Measurements from ENCODE around the gene KDM7A.
"Not testable (repeated sequence)": the region's sequence is repeated elsewhere in the genome, so short reads cannot be mapped to it uniquely, and the experiment has no call there.

The KDM7A gene, protein sequence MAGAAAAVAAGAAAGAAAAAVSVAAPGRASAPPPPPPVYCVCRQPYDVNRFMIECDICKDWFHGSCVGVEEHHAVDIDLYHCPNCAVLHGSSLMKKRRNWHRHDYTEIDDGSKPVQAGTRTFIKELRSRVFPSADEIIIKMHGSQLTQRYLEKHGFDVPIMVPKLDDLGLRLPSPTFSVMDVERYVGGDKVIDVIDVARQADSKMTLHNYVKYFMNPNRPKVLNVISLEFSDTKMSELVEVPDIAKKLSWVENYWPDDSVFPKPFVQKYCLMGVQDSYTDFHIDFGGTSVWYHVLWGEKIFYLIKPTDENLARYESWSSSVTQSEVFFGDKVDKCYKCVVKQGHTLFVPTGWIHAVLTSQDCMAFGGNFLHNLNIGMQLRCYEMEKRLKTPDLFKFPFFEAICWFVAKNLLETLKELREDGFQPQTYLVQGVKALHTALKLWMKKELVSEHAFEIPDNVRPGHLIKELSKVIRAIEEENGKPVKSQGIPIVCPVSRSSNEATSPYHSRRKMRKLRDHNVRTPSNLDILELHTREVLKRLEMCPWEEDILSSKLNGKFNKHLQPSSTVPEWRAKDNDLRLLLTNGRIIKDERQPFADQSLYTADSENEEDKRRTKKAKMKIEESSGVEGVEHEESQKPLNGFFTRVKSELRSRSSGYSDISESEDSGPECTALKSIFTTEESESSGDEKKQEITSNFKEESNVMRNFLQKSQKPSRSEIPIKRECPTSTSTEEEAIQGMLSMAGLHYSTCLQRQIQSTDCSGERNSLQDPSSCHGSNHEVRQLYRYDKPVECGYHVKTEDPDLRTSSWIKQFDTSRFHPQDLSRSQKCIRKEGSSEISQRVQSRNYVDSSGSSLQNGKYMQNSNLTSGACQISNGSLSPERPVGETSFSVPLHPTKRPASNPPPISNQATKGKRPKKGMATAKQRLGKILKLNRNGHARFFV

DNA sequence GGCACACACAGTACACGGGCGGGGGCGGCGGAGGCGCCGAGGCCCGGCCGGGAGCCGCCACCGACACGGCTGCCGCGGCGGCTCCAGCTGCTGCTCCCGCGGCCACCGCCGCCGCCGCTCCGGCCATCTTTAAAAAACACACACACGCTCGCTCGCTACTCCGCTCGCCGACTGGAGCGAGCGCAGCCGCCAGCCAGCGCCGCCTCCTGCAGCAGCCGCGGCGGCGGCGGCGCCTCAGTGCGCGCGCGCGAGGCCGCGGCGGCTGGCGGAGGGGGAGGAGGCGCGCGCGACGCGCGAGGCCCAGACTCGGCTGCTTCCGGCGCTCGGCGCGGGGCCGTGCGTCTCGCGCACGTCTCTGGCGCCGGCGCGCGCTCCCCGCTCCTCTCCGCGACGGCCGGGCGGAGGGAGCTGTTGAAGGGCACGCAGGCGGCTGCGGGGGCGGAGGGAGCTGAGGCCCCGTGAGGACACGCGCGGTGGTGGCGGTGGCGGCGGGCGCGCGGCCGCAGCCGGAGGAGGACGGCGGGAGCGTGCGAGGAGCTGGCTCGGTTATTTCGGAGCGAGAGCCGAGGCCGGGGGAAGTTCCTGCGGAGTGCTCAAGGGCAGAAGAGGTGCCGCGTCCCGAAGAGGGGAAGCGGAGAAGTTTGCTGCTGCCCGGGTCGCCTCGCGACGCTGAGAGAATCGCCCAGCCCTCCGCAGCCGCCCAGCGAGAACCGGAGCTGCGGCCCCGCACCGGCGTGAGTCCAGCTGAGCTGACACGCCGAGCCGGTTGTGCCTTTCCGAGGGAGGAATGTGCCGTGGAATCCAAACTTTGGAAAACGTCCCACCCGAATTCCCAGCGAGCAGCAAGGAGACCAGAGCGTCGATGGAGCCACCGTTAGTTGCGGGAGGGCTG is at the start of gene KDM7A:
KDM7A (minus strand) TSS at position 173 of the 892 bp plus-strand sequence; CDS start at position 127, 46 bp downstream.
- DNase-seq, result peak; percentile 91

DNA sequence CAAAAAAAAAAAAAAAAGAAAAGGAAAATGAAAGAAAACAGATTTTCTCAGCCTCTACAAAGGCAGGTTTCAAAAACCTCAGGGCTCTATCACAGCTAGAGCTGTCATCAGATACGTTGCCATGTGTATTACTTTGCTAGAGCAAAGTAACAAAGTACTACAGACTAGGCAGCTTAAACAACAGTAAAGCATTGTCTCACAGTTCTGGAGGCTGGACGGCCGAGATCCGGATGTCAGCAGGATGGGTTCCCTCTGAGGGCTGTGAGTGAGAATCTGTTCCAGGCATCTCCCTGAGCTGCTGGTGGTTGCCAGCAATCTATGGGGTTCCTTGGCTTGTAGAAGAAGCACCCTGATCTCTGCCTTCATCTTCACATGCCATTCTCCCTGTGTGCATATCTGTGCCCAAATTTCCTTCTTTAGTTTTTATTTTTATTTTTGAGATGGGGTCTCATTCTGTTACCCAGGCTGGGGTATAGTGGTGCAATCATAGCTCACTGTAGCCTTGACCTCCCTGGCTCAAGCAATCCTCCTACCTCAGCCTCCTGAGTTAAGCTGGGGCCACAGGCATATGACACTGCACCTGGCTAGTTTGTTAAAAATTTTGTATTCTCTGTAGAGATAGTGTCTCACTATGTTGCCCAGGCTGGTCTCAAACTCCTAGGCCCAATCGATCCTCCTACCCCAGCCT is 48.9 kb upstream of the KDM7A start:
- DNase-seq, result peak; percentile 26

DNA sequence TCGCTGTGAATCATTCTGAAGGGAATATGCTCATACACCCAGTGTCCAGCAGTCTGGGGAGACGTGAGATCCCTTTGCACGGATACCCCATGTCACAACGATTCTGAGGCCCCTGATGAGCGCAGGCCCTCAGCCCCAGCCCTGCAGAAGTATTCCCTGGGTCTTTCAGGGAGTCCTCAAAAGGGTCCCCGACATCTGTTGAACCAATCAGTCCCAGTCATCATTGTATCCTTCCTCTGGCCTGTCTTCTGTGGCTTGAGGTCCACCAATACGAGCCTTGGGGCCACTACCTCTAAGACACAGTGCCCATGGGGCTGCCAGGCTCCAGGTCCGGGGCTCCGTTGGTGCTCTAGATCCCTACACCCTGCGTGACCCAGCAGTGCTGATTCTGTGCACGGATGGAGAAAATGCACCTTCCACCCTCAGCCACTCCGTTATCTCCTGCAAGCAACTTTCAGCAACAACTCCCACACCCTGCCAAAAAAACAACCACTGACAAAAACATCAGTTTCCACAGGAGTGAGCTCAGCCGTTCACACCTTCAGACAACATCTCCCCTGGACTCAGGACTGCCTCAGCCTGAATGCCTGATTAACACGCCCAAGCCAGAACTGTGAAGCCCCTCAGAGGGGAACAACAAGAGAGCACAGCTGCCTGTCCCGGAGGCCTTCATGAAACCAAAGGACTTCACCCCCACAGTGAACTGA is 46.9 kb upstream of the KDM7A start:
- DNase-seq, result no peak

DNA sequence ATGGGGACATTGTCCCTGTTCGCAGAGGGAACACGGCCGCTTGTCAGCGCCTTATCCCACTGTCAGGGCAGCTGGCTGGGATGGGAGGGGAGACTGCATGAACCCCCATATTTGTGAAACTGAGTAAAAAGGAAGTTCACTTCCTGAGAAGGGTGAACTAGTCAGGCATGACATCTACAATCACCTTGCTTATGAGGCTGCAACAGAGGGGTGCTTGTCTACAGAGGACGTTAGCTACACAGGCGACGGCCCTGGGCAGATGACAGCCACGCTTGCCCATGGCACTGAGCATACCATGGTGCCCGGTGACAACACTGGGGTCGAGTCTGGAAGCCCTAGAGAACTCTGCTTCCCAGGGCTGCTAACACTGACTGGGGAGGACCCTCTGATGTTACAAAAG is 46.0 kb upstream of the KDM7A start:
- DNase-seq, result no peak

DNA sequence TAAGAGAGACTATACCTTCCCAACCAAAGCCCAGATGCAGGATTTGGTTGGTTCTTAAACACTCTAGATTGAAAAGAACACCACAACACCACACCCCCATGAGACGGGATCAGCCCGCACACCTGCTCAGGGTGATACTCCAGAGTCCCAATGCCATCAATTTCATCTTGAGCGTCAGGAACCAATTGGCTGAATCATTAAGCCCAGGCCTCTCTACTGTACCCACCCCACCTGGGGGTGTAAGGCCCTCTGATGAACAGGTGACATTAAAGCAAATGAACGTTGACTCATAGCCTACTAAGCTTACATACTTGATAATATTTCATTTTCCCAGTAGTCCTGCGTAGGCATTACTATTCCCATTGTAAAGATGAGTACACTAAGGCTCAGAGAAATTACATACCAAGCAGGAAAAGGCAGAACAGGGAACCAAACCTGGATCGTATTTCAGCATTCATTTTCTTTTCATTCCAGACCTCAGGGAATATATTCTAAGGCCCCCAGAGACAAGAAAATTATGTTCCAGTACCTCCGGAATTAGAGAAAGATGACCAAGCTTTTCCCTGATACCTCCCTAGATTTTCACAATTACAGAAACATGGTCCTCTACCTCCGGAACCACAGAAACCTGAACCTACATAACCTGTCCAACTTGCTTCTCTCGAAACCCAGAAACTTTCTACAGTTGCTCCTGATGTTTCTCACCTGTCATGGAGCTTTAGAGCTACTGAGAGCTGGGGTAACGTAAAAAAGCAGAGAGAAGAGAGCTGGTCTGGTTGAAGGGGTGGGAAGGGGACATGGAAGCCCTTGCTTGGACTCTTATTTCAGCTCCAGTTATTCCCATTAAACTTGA is 43.1 kb upstream of the KDM7A start:
- DNase-seq, result no peak

DNA sequence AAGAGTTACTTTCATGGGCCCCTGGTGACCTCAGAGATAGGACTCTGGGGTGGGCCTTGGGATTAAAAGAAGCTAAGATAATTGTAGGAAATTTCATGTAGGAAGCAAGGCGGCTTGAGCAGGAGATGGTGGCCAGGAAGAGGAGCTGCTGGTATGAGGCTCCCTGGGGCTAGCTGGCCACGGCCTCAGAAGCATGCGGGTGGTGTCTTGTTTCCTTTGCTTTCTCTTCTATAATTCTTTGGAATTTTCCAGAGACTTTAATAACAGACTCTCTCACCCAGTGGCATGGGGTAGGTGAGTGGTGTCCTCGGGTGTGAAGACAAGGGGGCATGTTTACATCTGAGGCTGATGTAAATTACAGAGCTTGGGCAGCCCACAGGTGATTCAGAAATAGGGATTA is 41.9 kb upstream of the KDM7A start:
- no peak for DNase-seq

DNA sequence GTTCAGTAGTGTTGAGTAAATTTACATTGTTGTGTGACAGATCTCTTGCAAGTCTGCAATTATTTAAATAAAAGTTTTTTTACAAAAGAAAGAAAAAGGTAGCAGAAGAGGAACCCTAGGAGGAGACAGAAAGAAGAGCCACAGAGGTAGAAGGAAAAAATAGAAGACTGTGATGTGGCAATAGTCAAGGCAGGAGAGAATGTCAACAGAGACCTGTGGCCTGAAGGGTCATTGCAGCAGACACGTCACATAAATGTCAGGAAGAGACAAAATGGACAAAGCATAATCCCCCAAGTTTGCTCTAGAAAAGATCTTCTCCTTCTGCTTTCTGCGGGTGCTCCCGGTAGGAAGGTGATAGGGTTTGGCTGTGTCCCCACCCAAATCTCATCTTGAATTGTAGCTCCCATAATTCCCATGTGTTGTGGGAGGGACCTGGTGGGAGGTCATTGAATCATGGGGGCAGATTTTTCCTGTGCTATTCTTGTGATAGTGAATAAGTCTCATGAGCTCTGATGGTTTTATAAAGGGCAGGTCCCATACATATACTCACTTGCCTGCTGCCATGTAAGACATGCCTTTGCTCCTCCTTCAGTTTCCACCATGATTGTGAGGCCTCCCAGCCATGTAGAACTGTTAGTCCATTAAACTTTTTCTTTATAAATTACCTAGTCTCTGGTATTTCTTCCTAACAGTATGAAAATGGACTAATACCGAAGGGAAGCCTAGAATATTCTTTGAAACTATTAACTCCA is 41.1 kb upstream of the KDM7A start:
- DNase-seq, result no peak

DNA sequence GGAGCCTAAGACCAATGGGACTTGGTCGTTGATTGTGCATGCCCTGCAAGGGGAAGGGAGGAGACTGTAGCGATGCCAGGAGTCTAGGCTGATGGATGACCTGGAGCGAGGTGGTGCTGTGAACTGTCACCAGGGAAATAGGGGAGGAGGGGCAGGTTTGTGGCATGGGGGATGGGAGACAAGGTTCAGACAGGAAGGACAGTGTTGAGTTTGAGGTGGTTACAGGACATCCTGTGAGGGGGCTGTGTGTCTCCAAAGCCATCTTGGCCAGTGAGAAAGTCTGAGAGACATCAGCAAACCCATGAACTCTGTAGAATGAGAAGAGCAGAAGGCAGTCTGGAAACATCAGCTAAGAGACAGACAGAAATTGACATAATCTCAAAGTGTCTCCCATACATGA is 38.5 kb upstream of the KDM7A start:
- no peak for DNase-seq

DNA sequence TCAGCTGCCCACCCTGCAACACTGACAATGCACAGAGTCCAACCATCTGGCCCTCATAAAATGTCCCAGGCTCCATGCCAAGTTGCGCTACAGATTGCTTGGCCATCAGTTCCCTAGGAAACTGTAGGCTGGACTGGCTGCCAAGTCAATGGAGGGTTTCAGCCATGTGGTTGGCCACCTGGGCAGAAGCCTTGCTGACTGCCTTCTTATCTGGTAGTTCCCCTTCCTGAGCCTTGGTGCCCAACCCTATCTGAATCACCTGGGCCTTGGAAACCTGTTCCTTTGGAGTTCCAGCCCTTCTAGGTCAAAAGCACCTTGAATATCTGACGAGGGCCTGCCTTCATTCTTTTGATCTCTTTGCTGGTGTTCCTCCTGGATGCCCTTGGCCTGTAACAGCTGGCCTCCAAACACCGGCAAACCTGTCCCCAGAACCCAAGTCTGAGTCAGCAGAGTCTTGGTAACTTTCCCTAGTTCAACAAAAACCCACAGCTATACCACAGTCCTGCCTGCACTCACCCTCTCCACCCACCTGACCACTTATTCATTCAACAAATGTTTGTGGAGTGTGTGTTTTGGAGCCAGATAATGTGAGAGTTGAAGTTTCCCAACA is 37.4 kb upstream of the KDM7A start:
- no peak for DNase-seq

DNA sequence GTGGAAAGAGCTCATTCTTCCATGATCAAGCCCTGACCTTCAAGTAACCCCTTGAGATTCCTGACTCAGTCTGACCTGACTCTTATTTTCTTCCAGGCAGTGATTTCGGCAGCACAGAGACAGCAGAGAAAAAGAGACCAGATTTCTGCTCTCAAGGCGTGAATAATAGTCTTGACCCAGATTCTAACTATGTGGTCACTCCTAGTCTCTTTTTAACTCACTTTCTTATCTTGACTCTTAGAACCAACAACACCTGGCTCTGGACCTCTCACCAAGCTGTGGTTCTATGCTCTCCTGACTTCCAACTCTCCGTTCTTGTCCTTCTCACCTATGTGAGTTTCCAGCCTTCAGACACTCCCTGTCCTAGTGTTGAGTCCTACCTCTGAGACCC is 36.9 kb upstream of the KDM7A start:
- no peak for DNase-seq

DNA sequence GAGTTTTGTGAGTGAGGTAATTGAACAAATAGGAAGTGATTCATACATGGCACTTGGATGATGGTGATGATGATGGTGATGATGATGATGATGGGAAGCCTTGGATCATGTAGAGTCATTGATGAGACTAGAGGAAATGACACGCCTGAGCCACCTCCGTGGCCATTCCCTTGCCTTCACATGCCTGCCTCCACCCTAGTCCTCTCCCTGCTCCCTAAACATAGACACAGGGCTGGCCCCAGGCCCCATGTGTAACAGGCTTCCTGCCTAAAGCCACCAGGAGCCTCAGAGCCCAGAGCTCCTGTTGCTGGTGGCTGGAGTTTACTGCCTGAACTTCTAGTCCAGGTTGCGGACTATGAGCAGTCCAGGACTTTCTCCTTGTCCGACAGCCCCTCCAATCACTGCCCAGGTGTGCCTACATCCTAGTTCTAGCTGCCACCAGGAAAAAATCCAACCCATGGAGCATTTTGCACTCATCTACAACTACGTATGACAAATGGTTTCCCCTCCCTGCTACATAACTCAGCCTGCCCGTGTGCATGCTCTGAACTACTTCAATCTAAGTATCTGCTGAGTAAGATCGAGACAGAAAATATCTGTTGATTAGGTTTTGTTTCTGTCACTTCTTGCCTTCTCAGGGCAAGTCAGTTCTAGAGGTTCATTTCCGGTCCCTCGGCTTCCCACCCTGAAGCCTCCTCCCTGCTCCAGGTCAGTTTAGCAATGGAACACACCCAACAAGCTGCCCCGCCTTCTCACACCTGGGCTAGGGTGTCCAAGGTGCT is 35.5 kb upstream of the KDM7A start:
- DNase-seq, result peak; percentile 18

DNA sequence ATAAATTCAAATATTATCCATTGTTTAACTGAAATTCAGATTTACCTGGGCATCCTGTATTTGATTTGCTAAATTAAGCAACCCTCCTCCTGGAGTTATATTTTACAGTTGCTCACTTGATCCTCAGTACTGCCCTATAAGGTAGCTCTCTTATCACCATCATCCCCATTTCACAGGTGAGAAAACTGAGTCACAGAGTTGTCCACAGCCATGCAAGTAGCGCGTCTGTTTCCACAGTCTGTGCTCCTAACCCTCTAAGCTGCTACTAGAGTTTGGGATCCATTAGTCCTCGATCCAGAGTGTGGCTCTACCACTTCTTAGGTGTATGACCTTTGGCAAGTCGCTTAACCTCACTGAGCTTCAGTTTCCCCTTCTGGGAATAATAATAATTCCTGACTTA is 34.9 kb upstream of the KDM7A start:
- DNase-seq, result no peak

DNA sequence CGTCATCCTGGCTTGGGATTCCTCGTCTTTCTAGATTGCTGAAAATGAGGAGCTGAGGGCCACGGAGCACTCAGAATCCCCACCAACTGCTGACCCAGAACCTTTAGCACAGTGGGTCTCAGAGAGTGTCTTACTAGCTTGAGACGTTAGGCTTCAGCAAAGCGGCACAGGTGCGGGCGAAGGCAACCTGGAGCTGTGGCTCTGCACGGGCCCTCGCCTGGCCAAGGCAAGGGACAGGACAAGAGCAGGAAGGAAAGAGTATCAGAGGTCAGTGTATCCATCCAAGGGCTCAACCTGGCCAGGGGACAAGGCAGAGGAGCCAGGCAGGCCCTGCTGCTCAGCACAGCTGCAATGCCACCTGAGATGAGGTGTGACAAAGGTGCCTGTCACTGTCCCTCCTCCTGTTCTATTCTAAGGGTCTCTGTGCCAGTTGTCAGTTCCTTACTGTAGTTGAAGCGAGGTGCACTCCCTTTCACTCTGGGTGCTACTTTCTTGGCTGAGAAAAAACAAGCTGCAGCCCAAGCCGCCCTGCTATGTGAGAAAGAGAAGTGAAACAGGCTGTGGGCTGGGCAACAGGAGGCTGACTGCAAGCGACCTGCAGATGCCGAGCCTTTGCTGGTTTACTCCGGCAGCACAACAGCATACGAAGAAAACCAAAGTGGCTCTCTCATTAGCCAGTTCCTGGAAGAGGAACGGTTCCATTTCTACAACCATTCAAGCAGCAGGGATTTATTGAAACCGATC is 33.3 kb upstream of the KDM7A start:
- DNase-seq, result peak; percentile 49

DNA sequence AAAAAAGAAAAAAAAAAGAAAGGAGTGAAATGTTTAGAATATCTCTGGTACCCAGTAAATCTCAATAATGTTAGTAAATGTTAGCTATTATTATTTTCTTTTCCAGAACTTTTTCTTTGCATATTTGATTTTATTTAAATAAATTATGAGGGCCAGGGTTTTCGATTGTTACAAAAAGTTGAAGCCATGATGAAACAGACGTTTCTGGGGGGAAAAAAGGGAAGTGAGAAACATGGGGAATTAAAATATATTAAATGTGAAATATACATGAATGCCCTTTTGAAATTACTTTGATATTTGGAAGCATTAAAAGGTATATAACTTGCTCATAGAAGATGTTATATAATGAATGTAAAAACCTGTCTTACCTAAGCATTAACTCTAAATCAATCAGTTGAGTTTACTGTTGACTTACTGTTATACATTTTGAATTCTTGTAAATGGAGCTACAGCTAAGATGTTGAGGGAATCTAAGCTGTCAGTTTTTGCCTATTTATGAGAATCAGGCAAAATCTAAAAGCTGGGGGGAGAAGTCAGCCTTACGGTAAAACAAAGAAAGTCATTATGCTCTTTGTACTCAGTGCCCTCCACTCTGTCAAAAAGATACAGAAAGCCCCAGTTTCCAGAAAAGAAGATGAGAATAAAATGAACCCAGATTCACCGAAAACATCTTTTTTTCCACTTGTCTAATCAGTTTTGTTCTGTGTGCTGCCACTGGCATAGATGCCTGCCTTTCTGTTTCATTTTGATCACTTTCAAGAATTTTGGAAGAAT is 30.0 kb upstream of the KDM7A start:
- no peak for DNase-seq

DNA sequence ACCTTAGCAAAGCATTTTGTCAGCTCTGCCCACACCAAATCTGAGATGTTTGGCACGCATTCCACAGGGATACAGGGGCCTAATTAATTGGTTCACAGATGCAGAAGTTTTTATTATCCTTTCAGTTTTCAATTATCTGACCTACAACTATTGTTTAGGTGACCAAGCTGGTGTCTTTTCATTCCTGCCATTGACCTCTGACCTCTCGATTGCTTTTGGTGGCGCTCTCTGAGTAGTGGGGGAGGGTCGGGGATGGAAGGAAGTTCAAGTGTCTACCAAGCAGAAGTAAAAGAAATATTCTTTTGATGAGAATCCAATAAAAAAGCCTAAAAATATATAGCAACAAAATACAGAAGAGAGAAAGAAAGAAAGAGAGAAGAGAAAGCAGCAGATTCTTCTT is 28.8 kb upstream of the KDM7A start:
- DNase-seq, result no peak

DNA sequence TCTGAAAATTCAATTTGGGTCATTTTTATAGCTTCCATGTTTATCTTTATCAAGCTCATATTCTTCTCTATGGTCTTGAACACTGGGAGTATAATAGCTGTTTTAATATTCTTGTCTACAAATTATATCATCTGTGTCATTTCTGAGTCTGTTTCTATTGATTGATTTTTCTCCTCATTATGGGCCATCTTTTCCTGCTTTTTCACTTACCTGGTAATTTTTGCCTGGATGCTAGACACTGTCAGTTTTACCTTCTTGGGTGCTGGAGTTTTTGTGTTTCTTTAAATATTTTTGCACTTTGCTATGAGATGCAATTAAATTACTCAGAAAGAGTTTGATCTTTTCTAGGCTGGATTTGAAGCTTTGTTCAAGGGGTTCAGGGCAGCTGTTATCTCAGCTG is 26.8 kb upstream of the KDM7A start:
- DNase-seq, result no peak

DNA sequence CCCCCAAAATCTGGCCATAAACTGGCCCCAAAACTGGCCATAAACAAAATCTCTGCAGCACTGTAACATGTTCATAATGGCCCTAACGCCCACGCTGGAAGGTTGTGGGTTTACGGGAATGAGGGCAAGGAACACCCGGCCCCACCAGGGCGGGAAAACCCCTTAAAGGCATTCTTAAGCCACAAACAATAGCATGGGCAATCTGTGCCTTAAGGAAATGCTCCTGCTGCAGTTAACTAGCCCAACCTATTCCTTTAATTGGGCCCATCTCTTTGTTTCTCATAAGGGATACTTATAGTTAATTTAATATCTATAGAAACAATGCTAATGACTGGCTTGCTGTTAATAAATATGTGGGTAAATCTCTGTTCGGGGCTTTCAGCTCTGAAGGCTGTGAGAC is 26.2 kb upstream of the KDM7A start:
- DNase-seq, result not testable (repeated sequence)
